Measurements from ENCODE around the gene MYMK. TPM values are rescaled to one million over a fixed set of nuclear protein-coding genes. Genes with fewer than 3 reads are reported as not detected.

Gene MYMK
- total and polyA plus RNA-seq, 2 of the 8 experiments (the other 6 are each of a cell fraction or from before 2014, with no cell fraction given) = not detected

- POLR2A ChIA-PET (ENCODE audit: partially characterized antibody) = interaction anchor here (1.0 to 2.5 kb wide), 3 partner anchors 11 to 163 kb away, joined by 3 to 5 read pairs (median 3); no protein-coding TSS in a partner anchor
- no peak overlapping the region for H3K56ac ChIP-seq (replicated peaks; ENCODE audit: insufficient read length, low read depth, low read length)
- H3K14ac ChIP-seq (ENCODE audit: insufficient read length) = no peak overlapping the region
- peak overlapping the region; percentile 43 for H2BK120ac ChIP-seq (replicated peaks; ENCODE audit: low read depth, low read length)
- H3K23me2 ChIP-seq (ENCODE audit: low read depth, low read length) = peaks cover 10% of the 10 kb centered on the region
- peak overlapping the region; percentile 96 for H2BK15ac ChIP-seq (ENCODE audit: low read length)
- H3K27ac ChIP-seq (ENCODE audit: low read depth, low read length) = no peak overlapping the region
- H3K4ac ChIP-seq (replicated peaks; ENCODE audit: insufficient read length, low read depth, low read length) = peak overlapping the region; percentile 91
- peaks cover 0 to 3% of the 10 kb centered on the region in 2 experiments; a peak in 1 of 4 replicates for H3K9me3 ChIP-seq (ENCODE audit: insufficient read depth in 2 of 2, low read depth in 1 of 2, low read length in 1 of 2)
- peak overlapping the region; percentile 62; the same call in 1 of the 2 replicates for H3K18ac ChIP-seq (ENCODE audit: extremely low read depth, low read length)
- peak overlapping the region; percentile 67 for H2BK5ac ChIP-seq (ENCODE audit: low read depth, low read length)
- WGBS, 2 experiments (ENCODE audit: extremely low coverage in 1 of 2, insufficient coverage in 1 of 2, insufficient read length in 1 of 2, insufficient replicate concordance in 2 of 2, low coverage in 1 of 2, low lambda C conversion rate in 2 of 2, missing lambda C conversion rate in 1 of 2) = 81% methylated on average over 17 of the region's 19 CpGs; no CpG with 5 or more reads in 1 of the 2 experiments
- DNase-seq (ENCODE audit: low read depth in 1 of 2, low spot score in 2 of 2) (no peak), FAIRE-seq (no peak)
- no peak overlapping the region for H2AFZ ChIP-seq (ENCODE audit: low read length)
- H4K91ac ChIP-seq (replicated peaks; ENCODE audit: insufficient read length, low read length) = peak overlapping the region; percentile 74
- H3K9ac ChIP-seq (replicated peaks in 1 of 4; ENCODE audit: extremely low read depth in 1 of 4, low read depth in 3 of 4, low read length in 3 of 4) = no peak overlapping the region
- no peaks in the 10 kb centered on the region for H3K79me2 ChIP-seq (ENCODE audit: control insufficient read depth in 1 of 2, insufficient read depth in 2 of 2, low read length in 2 of 2)
- H3K23ac ChIP-seq (ENCODE audit: insufficient read length) = no peak overlapping the region
- H3K4me1 ChIP-seq (replicated peaks in 1 of 4; ENCODE audit: control insufficient read depth in 3 of 4, insufficient read depth in 4 of 4, low read length in 3 of 4) = peaks cover 0 to 22% (median 14%) of the 10 kb centered on the region in 4 experiments; a peak in 6 of 7 replicates
- TF ChIP-seq TAF7 (optimal IDR thresholded peaks at IDR 0.05; ENCODE audit: borderline replicate concordance, low read depth, low read length) (no peak), SIX5 (IDR thresholded peaks at IDR 0.05; ENCODE audit: low read depth, low read length) (no peak), TBP (IDR thresholded peaks at IDR 0.05; ENCODE audit: low read depth, low read length) (no peak), CTCF (IDR thresholded peaks at IDR 0.05; ENCODE audit: control extremely low read depth in 1 of 3, insufficient read depth in 1 of 3, low read depth in 1 of 3, low read length in 3 of 3) (peak in 1 of 3 experiments; percentile 11; a peak in 1 of 4 replicates), EGR1 (IDR thresholded peaks at IDR 0.05; ENCODE audit: borderline replicate concordance, low read depth, low read length) (no peak), BACH1 (IDR thresholded peaks at IDR 0.05; ENCODE audit: low read length) (no peak)
- H2BK20ac ChIP-seq (ENCODE audit: low read length) = peak overlapping the region; percentile 72; the same call in 1 of the 2 replicates
- H3K4me3 ChIP-seq (ENCODE audit: extremely low read depth in 1 of 4, insufficient read depth in 2 of 4, low read depth in 3 of 4, low read length in 4 of 4) = no peak overlapping the region
- H3K4me2 ChIP-seq (ENCODE audit: insufficient read depth in 1 of 2, low read depth in 2 of 2, low read length in 2 of 2) = no peak overlapping the region
- peaks cover 0 to 7% of the 10 kb centered on the region in 2 experiments for H4K20me1 ChIP-seq (replicated peaks in 1 of 2; ENCODE audit: control insufficient read depth in 1 of 2, insufficient read depth in 2 of 2, low read length in 2 of 2)
- no peak overlapping the region for H4K8ac ChIP-seq (ENCODE audit: extremely low read depth, insufficient read depth, low read length)
- peak overlapping the region; percentile 96; the same call in 1 of the 2 replicates for H2AK5ac ChIP-seq (ENCODE audit: low read depth, low read length)
- peak overlapping the region; percentile 86; the same call in 1 of the 2 replicates for H2BK12ac ChIP-seq (ENCODE audit: low read depth, low read length)
- H4K5ac ChIP-seq (ENCODE audit: insufficient read length, low read depth, low read length) = no peak overlapping the region
- H3K79me1 ChIP-seq (ENCODE audit: low read depth, low read length) = no peaks in the 10 kb centered on the region
- CTCF ChIA-PET (ENCODE audit: partially characterized antibody) = interaction anchor here (0.8 to 3.4 kb wide), 3 partner anchors 13 to 91 kb away, joined by 3 to 14 read pairs (median 3); partner anchors contain the start of gene MYMK
- H3K36me3 ChIP-seq (ENCODE audit: control insufficient read depth in 2 of 4, insufficient read depth in 4 of 4, low read length in 3 of 4) = no peaks in the 10 kb centered on the region; a peak in 1 of 8 replicates
- no peaks in the 10 kb centered on the region; a peak in 2 of 7 replicates for H3K27me3 ChIP-seq (replicated peaks in 1 of 4; ENCODE audit: control insufficient read depth in 3 of 4, extremely low read depth in 1 of 4, insufficient read depth in 3 of 4, low read length in 3 of 4)
Observed at GRCh38 chr9:133512253-133513213, 12.2 kb downstream of the MYMK start.
